ENCODE results near the gene SMARCD2. TPM values are rescaled to one million over a fixed set of nuclear protein-coding genes. Genes with fewer than 3 reads are reported as not detected.

Gene SMARCD2
- total RNA-seq, 1 experiment from 2014 or later: 98.7 TPM

GRCh38 chr17:63827002-63827800 lies 15.3 kb downstream of the SMARCD2 start, which contains the start of the genes FTSJ3 and PSMC5:
FTSJ3 (minus strand) TSS chr17:63827663; CDS start chr17:63826902, 761 bp downstream.
PSMC5 (plus strand) TSS chr17:63827431; CDS start chr17:63827491, 60 bp downstream.
- BruUV-seq (replicated peaks): no TSS peak
- peaks cover 51% of the 10 kb centered on the region for H3K79me2 ChIP-seq (ENCODE audit: low read depth)
- TF ChIP-seq CTCF (conservative IDR thresholded peaks at IDR 0.05): peak; percentile 38; the same call in 1 of the 2 replicates
- no peak for TF ChIP-seq EZH2 (IDR thresholded peaks at IDR 0.05; ENCODE audit: low read depth)
- POLR2A ChIA-PET (ENCODE audit: unreplicated experiment): interaction anchor here (0.6 to 0.7 kb wide), 3 partner anchors 12 to 85 kb away, joined by 3 to 7 read pairs (median 4); no protein-coding TSS in a partner anchor
- no peaks in the 10 kb centered on the region for H3K9me2 ChIP-seq (ENCODE audit: insufficient read depth)
- H3K4me3 ChIP-seq: peak within 1 kb of the TSS; percentile 70
- H3F3A ChIP-seq (ENCODE audit: insufficient read depth, low read depth): peaks cover 45% of the 10 kb centered on the region
- peaks cover 18% of the 10 kb centered on the region for H3K4me1 ChIP-seq (replicated peaks; ENCODE audit: insufficient read depth)
- peak within 1 kb of the TSS; percentile 80 for H2AFZ ChIP-seq
- intact Hi-C loops (cut with micrococcal nuclease; ENCODE audit: unreplicated experiment): loop anchor here (1.0 to 2.0 kb wide), 3 partner anchors 12 to 52 kb away; partner anchors contain the start of gene DDX42
- peaks cover 45% of the 10 kb centered on the region for H3K36me3 ChIP-seq (ENCODE audit: low read depth)
- no peaks in the 10 kb centered on the region for H3K27me3 ChIP-seq (ENCODE audit: insufficient read depth, low read depth)
- peak; percentile 88 to 90 for DNase-seq
- CTCF ChIA-PET: interaction anchor here (0.5 to 1.1 kb wide), 2 partner anchors 11 to 22 kb away, joined by 3 to 10 read pairs; no protein-coding TSS in a partner anchor
- peak within 1 kb of the TSS; percentile 89 for H3K27ac ChIP-seq
- H3K9me3 ChIP-seq (ENCODE audit: insufficient read depth, low read depth): no peaks in the 10 kb centered on the region
- peak within 1 kb of the TSS; percentile 86 for H3K4me2 ChIP-seq
- H4K20me1 ChIP-seq (ENCODE audit: insufficient read depth): peaks cover 16% of the 10 kb centered on the region

GRCh38 chr17:63826468-63827001 lies 15.9 kb downstream of the SMARCD2 start:
- Histone ChIP-seq H3K4me2 (peak overlapping the region; percentile 86), H3K9me2 (ENCODE audit: insufficient read depth) (no peaks in the 10 kb centered on the region), H3K36me3 (ENCODE audit: low read depth) (peaks cover 50% of the 10 kb centered on the region), H3K27me3 (ENCODE audit: insufficient read depth, low read depth) (no peaks in the 10 kb centered on the region), H3K79me2 (ENCODE audit: low read depth) (peaks cover 57% of the 10 kb centered on the region), H2AFZ (peak overlapping the region; percentile 80), H3K4me3 (peak overlapping the region; percentile 70), H3K4me1 (replicated peaks; ENCODE audit: insufficient read depth) (peaks cover 18% of the 10 kb centered on the region), H3K9me3 (ENCODE audit: insufficient read depth, low read depth) (no peaks in the 10 kb centered on the region), H4K20me1 (ENCODE audit: insufficient read depth) (peaks cover 20% of the 10 kb centered on the region), H3F3A (ENCODE audit: insufficient read depth, low read depth) (peaks cover 44% of the 10 kb centered on the region), H3K27ac (peak overlapping the region; percentile 89)
- DNase-seq: peak in 1 of 2 experiments; percentile 21
- BruUV-seq (replicated peaks): TSS peak; percentile 61
- CTCF ChIA-PET: no interaction called here
- intact Hi-C loops (cut with micrococcal nuclease; ENCODE audit: unreplicated experiment): loop anchor here (1.0 to 2.0 kb wide), 3 partner anchors 13 to 52 kb away; partner anchors contain the start of gene DDX42
- POLR2A ChIA-PET (ENCODE audit: unreplicated experiment): interaction anchor here (0.7 kb wide), 2 partner anchors 13 to 84 kb away, joined by 4 to 7 read pairs; no protein-coding TSS in a partner anchor
- no peak for TF ChIP-seq EZH2 (IDR thresholded peaks at IDR 0.05; ENCODE audit: low read depth)
- TF ChIP-seq CTCF (conservative IDR thresholded peaks at IDR 0.05): no peak

- CTCF ChIA-PET: no interaction called here
- Histone ChIP-seq H4K20me1 (ENCODE audit: insufficient read depth) (peaks cover 34% of the 10 kb centered on the region), H3K4me1 (replicated peaks; ENCODE audit: insufficient read depth) (peaks cover 18% of the 10 kb centered on the region), H3F3A (ENCODE audit: insufficient read depth, low read depth) (peaks cover 41% of the 10 kb centered on the region), H3K36me3 (ENCODE audit: low read depth) (peaks cover 51% of the 10 kb centered on the region), H3K27ac (no peak overlapping the region), H3K9me3 (ENCODE audit: insufficient read depth, low read depth) (no peaks in the 10 kb centered on the region), H3K4me2 (no peak overlapping the region), H3K4me3 (no peak overlapping the region), H3K27me3 (ENCODE audit: insufficient read depth, low read depth) (no peaks in the 10 kb centered on the region), H3K79me2 (ENCODE audit: low read depth) (peaks cover 48% of the 10 kb centered on the region), H3K9me2 (ENCODE audit: insufficient read depth) (no peaks in the 10 kb centered on the region), H2AFZ (no peak overlapping the region)
- intact Hi-C loops (cut with micrococcal nuclease; ENCODE audit: unreplicated experiment): no loop called here
- DNase-seq: no peak
- BruUV-seq (replicated peaks): no TSS peak
- POLR2A ChIA-PET (ENCODE audit: unreplicated experiment): no interaction called here
- TF ChIP-seq CTCF (conservative IDR thresholded peaks at IDR 0.05) (no peak), EZH2 (IDR thresholded peaks at IDR 0.05; ENCODE audit: low read depth) (no peak)
Observed at GRCh38 chr17:63824362-63824761, 18.1 kb downstream of the SMARCD2 start.
